Activated T-helper 9 cell treated with anti-CD3 and anti-CD28 coated beads, Interleukin-2, amount 50 U/mL, for 16 hours (primary cell): ENCODE results near the gene GVQW3.
A peak's percentile ranks its signal among the peaks of the same experiment; 100 is the strongest.

Experiments used
- DNase-seq: peaks from one replicate; pipeline ENCODE4 v3.0.0-alpha.2; 2020; ENCODE audit warnings: low read depth

The GVQW3 gene

GRCh38 chr11:76380977-76381719 is at the start of gene GVQW3, which contains the start of gene THAP12:
Gene GVQW3 (plus strand): TSS chr11:76381323. CDS start chr11:76381829, 506 bp downstream.
Gene THAP12 (minus strand): TSS chr11:76381132. CDS start chr11:76380836, 296 bp downstream.
- peak; percentile 97 for DNase-seq

DNA sequence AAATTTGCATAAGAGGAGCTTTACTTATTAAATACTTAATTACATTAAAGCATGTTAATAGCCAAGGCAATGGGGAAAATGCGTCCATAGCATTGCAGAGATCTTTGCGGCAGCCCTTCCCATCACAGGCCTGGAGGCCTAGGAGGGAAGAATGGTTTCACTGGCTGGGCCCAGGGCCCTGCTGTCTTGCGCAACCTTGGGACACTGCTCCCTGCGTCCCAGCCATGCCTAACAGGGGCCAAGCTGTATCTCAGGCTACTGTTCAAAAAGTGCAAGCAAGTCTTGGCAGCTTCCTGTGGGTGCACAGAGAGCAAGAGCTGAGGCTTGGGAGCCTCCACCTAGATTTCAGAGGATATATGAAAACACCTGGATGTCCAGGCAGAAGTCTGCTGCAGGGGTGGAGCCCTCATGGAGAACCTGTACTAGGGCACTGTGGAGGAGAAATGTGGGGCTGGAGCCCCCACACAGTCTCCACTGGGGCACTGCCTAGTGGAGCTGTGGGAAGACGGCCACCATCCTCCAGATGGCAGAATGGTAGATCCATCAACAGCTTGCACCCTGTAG is 46.2 kb upstream of the GVQW3 start:
- no peak for DNase-seq

GRCh38 chr11:76335842-76336241 is 45.3 kb upstream of the GVQW3 start:
- no peak for DNase-seq

DNA sequence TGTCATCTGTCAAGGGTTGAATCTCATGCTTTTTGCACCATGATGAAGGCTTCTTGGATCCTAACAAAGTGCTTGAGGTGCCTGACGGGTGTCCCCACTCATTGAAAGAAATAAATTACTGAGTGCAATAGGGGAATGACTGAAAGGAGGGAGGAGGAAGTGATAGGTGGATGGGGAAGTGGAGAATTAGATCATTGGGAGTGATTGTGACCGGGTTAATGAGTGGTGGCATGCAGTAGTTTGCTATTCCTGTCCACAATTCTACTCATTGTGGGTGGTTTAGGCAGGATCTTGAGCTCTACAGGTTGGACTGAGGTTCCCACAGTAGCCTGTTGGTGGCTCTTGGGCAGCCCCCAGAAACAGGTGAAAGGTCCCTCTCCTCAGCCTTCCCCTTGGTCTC is 44.5 kb upstream of the GVQW3 start:
- no peak for DNase-seq

- no peak for DNase-seq
Observed at GRCh38 chr11:76337469-76337868, 43.7 kb upstream of the GVQW3 start.

DNA sequence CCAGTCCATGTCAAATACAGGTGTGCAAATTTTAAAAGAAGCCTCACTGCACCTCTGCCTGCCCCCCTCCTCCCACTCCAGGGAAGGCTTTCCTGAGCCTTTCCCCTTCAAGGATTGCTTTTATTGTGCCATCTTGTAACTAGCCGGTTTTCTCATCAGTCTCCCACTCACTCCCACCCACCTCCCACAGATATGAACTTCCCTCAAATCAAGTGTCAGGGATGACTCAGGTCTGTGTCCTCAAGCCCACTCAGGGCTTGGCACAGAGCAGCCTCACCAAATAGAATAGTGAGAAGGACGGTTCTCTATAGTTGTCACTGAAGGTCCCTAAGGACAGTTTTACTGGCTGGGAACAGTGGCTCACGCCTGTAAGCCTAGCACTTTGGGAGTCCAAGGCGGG is 43.2 kb upstream of the GVQW3 start:
- DNase-seq = no peak

DNA sequence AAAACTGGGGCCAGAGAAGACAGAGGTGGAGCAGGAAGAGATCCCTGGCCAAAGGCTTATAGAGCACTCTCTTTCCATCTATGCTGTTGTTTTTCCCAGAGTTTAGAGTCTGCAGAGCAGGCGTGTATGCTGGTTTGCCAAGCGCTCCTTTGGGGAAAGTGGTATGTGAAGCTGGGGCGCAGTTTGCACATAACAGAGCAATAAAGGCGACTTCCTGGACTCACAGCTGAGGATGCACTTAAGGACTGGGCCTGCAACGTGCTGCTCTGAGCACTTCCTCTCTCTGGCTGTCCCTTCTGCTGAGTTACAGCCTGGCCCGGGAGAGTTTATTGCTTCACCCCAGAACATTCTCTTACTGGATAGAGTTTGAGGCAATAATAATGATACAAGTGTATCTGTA is 41.9 kb upstream of the GVQW3 start:
- DNase-seq = no peak

- DNase-seq = no peak
Observed at GRCh38 chr11:76347466-76347865, 33.7 kb upstream of the GVQW3 start.

DNA sequence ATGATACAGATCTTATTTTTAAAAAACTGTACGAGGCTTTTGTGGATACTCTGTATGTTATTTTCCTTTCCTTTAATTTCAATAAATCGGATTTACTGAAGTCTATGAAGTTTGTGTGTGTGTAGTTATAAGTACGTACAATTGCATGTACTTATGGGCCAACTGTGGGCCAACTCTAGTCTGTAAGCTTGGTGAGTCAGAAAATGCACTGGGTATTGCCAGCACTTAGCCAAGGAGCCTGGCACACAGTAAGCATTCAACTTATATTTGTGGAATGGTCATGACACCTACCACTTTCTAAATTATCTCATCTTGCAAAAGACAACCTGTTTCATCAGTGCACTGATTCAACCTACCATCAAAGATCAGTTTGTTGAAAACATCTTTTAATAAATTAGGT is 32.8 kb upstream of the GVQW3 start:
- no peak for DNase-seq

DNA sequence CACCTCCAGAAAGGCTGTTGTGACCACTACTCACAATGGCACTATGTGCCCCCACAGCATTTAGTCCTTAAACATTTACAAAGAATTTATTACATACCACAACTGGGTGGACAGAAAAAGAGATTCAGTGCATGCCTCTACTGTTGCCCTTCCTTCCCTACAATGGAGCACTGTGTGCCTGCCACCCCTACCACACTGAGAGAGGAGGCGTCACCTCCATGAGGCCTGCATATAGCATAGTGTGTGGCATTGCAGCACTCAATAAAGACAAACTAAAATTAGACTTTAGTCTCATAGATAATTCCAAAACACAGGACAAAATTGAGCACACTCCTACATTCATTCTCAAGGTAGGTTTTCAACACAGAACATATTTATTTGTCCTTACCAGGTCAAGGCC is 26.0 kb upstream of the GVQW3 start:
- DNase-seq = no peak

DNA sequence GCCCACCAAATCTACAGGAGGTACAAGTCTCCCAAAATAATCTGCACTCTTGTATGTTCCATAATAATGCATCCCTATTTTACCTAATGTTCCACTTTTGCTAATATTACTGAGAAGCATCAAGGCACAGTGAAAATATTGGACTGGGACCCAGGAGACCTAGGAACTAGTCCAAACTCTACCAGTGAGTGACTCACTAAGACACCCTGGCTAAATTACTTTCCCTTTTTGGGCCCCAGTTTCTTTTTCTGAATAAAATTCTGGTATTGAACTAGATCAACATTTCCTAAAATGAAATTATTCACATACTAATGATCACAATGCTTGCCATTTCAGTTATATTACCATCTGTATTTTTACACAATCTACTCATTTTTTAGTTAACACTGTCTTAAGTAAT is 19.7 kb upstream of the GVQW3 start:
- no peak for DNase-seq

DNA sequence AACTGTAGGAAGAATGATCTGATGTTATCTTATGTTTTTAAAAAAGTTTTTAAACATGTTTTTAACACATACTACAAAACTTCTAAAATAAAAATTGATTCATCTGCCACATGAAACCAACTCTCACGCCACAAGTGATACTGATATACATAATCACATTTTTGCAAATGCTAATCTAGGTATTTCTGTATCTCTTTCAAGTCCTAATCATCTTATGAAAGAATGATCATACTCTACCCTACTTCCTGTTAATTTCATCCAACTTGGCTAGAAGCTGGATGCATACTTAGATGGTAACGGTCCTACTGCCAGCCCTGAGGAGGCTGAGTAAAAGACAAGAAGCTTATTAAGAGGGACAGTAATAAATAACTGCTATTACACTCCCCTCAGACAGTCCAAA is 19.3 kb upstream of the GVQW3 start:
- DNase-seq = no peak

DNA sequence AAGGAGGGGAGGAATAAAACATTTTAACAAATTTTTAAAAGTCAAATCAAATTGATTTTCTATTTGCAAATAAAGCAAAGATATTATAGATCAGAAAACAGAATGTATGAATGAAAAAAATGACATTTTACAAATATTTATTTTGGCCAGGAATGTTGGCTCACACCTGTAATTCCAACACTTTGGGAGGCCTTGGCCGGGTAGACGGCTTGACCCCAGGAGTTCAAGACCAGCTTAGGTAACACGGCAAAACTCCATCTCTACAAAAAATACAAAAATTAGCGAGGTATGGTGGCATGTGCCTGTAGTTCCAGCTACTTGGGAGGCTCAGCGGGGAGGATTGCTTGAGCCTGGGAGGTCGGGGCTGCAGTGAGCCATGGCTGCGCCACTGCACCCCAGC is 18.4 kb upstream of the GVQW3 start:
- DNase-seq = no peak

DNA sequence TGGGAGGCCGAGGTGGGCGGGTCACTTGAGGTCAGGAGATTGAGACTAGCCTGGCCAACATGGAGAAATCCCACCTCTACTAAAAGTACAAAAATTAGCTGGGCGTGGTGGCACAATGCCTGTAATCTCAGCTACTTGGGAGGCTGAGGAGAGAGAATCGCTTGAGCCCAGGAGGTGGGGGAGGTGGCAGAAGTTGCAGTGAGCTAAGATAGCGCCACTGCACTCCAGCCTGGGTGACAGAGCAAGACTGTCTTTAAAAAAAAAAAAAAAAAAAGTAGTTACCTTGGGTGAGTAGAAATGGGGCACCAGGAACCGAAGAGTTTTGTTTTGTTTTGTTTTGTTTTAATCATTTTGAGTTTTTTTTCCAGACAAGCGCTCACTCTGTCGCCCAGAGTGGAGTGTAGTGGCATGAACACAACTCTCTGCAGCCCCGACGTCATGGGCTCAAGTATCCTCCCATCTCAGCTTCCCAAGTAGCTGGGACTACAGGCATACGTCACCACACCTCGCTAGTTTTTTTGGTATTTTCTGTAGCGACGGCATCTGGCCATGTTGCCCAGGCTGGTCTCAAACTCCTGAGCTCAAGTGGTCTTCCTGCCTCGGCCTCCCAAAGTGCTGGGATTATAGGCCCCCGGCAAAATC is 16.0 kb upstream of the GVQW3 start:
- DNase-seq = no peak

GRCh38 chr11:76368490-76368889 is 12.6 kb upstream of the GVQW3 start:
- DNase-seq = no peak

- no peak for DNase-seq
Observed at GRCh38 chr11:76369406-76369805, 11.7 kb upstream of the GVQW3 start.

DNA sequence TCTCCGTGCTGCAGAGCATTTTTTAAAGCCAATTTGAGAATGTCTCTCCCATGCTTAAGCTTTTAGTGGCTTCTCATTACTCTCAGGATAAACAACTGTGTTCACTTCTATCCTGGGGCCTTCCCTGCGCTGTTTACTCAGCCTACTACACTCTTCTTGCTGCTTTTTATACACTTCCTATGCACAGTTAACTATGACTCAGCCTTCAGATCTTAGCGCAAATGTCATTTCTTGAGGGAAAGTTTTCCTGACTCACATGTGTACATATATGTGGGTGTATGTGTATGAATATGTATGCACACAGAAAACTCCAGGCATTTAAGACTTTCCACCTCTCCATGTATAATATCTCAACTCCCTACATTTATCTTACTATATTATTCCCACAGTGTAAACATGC is 10.0 kb upstream of the GVQW3 start:
- DNase-seq = no peak

- no peak for DNase-seq
Observed at GRCh38 chr11:76376746-76377558, 4.2 kb upstream of the GVQW3 start.

DNA sequence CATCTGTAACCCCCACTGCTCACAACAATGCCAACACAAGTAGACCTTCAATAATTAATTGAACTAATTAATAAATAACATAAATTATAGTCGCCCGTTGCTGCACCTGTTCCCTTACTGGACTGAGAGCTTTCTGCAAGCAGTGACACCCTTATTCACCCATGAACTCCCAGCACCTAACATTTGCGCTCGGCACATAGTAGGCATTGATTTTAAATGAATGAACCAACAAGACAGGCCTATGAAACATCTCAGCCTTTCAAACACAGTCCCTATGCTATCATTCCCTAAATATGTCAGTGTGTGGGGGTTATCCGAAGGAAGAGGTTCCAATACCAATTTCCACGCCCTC is 1.3 kb upstream of the GVQW3 start:
- no peak for DNase-seq

DNA sequence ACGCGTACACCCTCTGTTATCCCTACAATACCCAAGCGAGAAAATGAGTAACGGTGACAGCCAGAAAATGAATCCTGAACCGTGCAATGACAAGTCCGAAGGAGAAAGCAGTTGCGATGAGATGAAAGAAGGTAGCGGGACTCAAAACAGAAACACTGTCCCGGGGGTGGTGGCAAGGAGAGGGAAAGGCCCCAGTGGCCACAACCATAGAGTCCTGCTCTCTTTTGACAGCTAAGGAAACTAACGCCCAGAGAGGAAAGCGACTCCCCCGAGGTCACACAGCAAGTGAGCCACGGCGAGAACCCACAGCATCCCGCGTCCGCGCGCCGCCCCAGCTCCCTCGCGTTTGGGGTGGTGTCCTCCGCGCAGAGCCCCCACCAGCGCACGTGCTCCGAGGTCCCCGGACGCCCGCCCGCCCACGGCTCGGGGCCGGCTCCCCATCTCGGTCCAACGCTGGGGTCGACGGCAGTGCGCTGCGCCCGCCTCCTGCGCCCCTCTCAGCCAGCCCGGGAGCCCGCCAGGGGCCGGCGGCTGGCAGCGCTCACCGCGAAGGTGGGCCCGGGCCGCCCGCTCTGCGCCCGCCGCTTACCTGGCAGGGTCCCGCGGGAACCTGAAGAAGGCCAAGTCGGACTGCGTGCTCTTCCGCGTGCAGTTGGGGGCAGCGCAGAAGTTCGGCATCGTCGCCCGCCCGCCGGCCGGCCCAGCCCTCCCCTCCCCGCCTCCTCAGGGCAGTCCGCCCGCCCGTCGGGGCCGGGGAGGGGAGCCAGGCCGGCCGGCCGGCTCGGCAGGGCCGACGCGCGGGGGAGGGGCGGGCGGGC is 755 bp upstream of the GVQW3 start:
- peak; percentile 43 for DNase-seq

DNA sequence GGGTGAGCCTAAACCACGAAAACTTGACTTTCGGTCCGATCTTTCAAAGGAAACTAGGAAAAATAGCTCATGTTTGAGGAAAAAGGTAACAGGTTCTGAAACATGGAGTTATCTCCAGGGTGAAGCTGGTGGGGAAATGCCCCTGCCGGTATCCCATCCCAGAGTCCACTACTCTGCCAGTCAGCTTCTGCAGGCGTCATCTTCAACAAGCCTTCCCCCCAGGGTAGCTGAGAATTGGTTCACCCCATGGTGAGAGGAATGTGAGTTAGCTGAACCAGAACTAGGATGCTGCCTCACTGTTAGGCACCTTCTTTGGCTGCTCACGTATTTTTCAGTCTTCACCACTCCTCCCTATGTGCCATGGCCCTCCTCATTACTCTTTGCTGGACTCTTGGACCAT is 1.1 kb downstream of the GVQW3 start:
- DNase-seq = no peak

DNA sequence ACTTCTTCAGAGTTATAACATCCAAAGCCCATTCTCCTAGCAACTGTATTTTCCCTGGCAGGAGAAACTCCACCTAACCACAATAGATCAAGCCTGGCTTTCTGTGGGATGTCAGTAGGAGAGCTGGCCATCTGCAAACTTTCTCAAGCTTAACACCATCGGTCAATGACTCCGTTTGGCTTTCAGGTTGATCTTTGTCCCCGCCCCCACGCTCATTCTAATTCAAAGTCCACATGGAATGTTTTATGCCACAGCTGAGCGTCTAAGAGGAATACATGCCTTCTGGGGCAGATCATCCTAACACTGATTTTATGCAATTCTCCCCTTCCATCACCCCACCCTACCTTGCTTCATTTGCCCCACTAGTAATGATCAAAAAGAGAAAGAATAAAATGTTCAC is 4.8 kb downstream of the GVQW3 start:
- no peak for DNase-seq
